GM12873 (cell line): ENCODE measurements around the gene RBX1.

Experiments used
- TF ChIP-seq, protein P1 (sequence below): IDR thresholded peaks from 2 replicates; pipeline ENCODE4 v1.5.1; 2012; ENCODE audit warnings: low read depth, mild to moderate bottlenecking, moderate library complexity, low read length, control low read depth; ENCODE audit not compliant: insufficient read depth; ENCODE audit errors: missing control alignments

The RBX1 gene

DNA sequence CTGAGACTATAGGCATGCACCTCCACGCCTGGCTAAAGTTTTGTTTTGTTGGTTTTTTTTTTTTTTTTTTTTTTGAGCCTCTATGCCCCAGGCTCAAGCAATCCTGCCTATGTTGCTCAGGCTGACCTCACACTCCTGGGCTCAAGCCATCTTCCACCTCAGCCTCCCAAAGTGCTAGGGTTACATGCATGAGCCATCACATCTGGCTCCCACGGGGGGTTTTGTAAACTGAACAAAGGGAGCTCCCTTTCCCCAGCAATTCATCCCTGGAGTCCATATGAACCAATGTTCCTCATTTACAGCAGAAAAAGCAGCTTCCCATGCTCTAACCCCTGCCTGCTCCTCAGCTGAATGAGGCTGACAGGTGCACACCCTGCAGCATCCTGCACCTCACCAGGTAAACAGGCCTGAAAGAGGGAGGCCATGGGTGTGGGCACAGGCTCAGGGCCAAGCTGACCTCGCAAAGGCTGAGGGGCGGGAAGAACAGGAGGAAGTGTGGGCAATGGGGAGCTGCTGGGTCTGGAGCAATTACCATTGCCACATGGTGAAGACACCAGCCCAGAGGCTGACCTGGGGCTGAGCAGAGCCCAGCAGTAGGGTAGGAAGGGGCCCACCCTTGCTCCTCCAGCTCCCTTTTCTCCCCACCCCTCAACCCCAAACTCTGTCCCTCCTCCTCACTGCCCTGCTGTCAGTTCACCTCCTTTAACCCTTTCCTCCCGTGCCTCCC lies 58.2 kb downstream of the RBX1 start:
- TF ChIP-seq, protein P1, sequence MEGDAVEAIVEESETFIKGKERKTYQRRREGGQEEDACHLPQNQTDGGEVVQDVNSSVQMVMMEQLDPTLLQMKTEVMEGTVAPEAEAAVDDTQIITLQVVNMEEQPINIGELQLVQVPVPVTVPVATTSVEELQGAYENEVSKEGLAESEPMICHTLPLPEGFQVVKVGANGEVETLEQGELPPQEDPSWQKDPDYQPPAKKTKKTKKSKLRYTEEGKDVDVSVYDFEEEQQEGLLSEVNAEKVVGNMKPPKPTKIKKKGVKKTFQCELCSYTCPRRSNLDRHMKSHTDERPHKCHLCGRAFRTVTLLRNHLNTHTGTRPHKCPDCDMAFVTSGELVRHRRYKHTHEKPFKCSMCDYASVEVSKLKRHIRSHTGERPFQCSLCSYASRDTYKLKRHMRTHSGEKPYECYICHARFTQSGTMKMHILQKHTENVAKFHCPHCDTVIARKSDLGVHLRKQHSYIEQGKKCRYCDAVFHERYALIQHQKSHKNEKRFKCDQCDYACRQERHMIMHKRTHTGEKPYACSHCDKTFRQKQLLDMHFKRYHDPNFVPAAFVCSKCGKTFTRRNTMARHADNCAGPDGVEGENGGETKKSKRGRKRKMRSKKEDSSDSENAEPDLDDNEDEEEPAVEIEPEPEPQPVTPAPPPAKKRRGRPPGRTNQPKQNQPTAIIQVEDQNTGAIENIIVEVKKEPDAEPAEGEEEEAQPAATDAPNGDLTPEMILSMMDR = no peak

DNA sequence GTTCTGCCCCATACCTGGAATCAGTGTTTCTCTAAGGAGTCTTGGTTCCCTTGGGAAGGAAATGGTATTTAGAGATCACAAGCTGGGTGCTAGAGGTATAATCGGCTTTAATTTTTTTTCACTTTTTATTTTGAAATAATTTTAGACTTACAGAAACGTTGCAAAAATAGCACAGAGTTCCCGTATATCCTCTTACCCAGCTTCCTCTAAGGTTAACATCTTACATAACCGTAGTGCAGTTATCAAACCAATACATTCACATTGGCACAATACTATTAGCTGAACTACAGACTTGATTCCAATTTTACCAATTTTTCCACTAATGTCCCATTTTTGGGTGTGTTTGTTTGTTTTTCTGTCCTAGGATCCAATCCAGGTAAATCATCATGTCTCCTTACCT lies 63.8 kb downstream of the RBX1 start:
- TF ChIP-seq, protein P1 = no peak

DNA sequence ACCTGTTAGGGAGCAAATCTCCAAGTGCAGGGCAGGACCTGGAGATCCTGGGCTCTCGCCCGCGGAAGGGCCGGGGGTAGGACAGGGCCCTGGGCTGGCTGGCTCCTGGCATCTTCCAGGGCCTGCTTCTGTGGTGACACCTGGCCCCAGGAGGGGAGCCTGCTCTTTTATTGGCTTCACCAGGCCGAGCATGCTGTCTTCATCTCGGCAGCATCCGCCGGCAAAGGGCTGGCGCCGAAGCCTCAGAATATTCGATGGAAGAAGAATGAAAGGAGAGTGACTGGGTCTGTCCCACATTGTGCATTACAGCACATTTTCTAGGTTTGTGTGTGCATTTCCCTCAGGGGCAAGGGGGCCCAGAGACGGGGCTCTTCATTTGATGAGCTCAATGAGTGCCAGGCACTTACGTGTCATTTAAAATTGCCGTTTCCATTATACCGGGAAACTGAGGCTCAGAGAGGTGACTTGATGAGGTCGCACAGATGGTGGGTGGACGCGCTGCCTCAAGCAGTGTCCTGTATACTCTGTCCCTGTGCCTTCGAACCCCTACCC lies 70.0 kb downstream of the RBX1 start:
- TF ChIP-seq, protein P1 = no peak

DNA sequence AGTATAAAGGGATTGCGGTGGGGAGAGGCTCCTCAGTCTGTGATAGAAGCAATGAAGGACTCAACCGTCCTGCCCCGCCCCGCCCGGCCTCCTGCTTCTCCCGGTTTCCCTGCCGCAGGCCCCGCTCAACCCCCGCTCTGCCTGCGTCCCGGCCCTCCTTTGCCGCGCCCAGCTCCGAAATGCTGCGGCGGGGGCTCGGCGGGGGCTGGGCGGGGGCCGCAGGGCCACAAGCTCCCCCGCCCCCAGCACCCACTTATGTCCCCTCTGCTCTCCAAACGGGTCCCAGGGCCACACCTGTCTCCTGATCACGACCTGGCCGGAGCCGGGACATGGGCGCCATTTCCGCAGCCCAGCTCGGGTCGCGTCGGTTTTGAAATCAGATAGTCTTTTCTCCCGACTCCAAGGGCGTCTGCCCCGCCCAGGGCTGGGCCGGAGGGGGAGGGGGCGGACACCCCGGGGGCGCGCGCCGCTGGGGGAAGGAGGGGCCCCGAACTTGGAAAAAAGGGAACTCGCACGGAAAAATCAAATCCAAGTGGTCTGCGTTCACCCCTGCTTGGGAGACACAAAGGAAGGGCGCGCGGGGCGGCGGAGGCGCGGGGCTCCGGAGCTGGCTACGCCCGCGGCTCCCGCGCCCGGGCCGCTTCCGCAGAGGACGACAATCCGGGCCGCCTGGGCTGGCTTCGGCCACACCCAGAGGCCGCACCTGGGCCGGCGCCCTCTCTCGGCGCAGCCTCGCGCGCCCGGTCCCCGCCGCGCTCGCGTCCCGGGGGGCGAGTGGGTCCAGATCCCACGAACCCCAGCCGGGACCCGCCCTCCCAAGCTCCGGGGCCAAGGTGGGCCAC lies 70.7 kb downstream of the RBX1 start:
- TF ChIP-seq, protein P1 = peak; percentile 21

DNA sequence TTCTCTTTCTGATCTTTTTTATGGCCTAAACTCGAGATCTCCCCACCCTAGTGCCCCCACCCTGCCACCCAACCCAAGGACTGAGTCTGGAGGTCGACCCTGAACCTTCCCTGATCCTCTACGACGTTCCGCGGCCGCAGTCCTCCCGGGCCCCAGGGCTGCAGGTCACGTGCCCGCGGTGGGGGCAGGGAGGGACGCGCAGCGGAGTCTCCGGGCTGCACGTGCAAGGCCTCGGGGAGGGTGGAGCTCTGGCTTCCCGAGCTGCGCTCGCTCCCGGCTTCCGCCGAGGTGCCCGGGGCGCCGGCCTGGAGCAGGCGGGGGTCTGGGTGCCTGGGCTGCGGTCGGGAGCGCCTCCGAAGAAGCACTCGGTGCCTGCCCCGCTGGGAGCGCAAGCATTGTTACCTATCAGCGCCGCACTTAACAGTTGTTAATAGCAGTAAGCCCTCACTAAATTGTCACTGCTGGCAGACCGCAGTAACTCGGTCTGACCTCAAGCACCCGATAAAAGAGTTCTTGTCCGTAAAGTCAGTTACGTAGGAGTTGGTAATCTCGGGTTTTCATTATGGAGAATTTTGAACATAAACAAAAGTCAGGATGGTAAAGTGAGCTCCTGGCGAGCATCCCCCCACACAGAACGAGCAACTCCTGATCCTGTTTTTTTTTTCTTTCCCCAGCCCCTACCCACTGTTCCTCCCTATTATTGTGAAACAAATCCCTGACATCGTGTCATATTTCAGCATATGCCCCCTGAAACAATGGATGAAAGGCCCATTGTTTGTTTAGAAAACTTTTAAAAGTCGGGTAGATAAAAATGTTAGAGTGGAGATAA lies 71.5 kb downstream of the RBX1 start:
- TF ChIP-seq, protein P1 = no peak
